Heart right ventricle (tissue), 16 donors: Measurements from ENCODE around the gene THOP1. TPM values are rescaled to one million over a fixed set of nuclear protein-coding genes. Genes with fewer than 3 reads are reported as not detected.

Experiments used
- ATAC-seq, 8 donors: fragments of 200-7000 bp; cut with Tn5 transposase; one replicate each; pipeline ENCODE4 v1.9.1; 2020; ENCODE audit warnings: mild to moderate bottlenecking in 8 of 8, moderate library complexity in 8 of 8, moderate number of reproducible peaks in 1 of 8
- DNase-seq, 2 donors: peaks; one replicate each; pipeline ENCODE4 v3.0.0-alpha.2; 2020
- H3K27ac ChIP-seq, 10 donors: fragments of 200-600 bp; sonication (generic) in 2 of 10; one replicate each; pipeline versions ENCODE4 v1.5.0 to v1.8.0; 2020 to 2022; ENCODE audit warnings: mild to moderate bottlenecking in 3 of 10
- H3K27me3 ChIP-seq, 7 donors: fragments of 200-600 bp; one replicate each; pipeline ENCODE4 v1.8.0; 2021 to 2022; ENCODE audit warnings: mild to moderate bottlenecking in 2 of 7
- H3K36me3 ChIP-seq, 9 donors: fragments of 200-600 bp; sonication (generic) in 1 of 9; one replicate each; pipeline versions ENCODE4 v1.5.0 to v1.8.0; 2020 to 2022; ENCODE audit warnings: mild to moderate bottlenecking in 2 of 9
- H3K4me1 ChIP-seq, 9 donors: fragments of 200-600 bp; sonication (generic) in 1 of 9; one replicate each; pipeline versions ENCODE4 v1.5.0 to v1.8.0; 2020 to 2022; ENCODE audit warnings: mild to moderate bottlenecking in 4 of 9
- H3K4me3 ChIP-seq, 10 donors: fragments of 200-600 bp; sonication (generic) in 2 of 10; one replicate each; pipeline versions ENCODE4 v1.5.0 to v1.8.0; 2020 to 2022; ENCODE audit warnings: mild to moderate bottlenecking in 7 of 10, moderate library complexity in 2 of 10
- H3K9me3 ChIP-seq, 11 donors: fragments of 200-600 bp in 10 of 11; sonication (generic) in 2 of 11; one replicate each; pipeline versions ENCODE4 v1.5.0 to v1.8.0; 2013 to 2022; ENCODE audit warnings: mild to moderate bottlenecking in 2 of 11, control low read depth in 1 of 11, moderate library complexity in 1 of 11
- WGBS, 2 donors: extraction: QIAGEN DNeasy Blood & Tissue Kit; methylation state at CpG; one replicate each; pipeline ENCODE4 v1.1.7; 2013; ENCODE audit warnings: inconsistent platforms in 1 of 2; 5-methylcytosine and 5-hydroxymethylcytosine counted together
- intact Hi-C, 10 donors: fragments of 100-400 bp; cut with DNase I; formaldehyde crosslinking; loops; one replicate each; pipeline versions ENCODE4 v1.11.1 to v1.14.2; 2022
- polyA plus RNA-seq, 2 donors: library from polyadenylated mRNA; stranded (reverse); fragments of 200-250 nt; gene quantifications; one replicate each; pipeline ENCODE4 v1.2.3, GENCODE V29; 2013
- total RNA-seq, 10 donors: library from RNA; stranded (reverse); fragmentation: NEBNext Ultra II Directional in 3 of 10; extraction: Animal tissue kit (Norgen Biotek cat#: 25700) in 3 of 10; gene quantifications; one replicate each; pipeline versions ENCODE4 v1.2.1 to v1.2.4, GENCODE V29; 2021 to 2023
- TF ChIP-seq, protein P1 (sequence below), 9 donors: fragments of 200-600 bp; sonication (generic) in 2 of 9; IDR thresholded peaks; one replicate each; pipeline versions ENCODE4 v1.5.0 to v1.8.0; 2021 to 2022; ENCODE audit warnings: antibody characterized with exemption in 9 of 9, mild to moderate bottlenecking in 5 of 9, moderate library complexity in 1 of 9
- donor health status: Arrhythmogenic right ventricular cardiomyopathy.
- donor health status: ischemic (EF 13 %, LVEDD 7.1; RV severe dilation, severe dysfunction).
- donor health status: healthy with polysubstance abuse.
- donor health status: DM: no; HTN: yes; CAD: no.
- donor health status: DM: no; HTN: no; CAD: no.
- donor health status: ischemic (EF 25% LVEDD 6.9; RV normal size, moderate dysfunction).
- donor health status: ischemic (EF 25% LVEDD 5.7; RV mildly dilated, moderate dysfunction).
- donor health status: healthy.
- donor health status: DM: yes; HTN: yes; CAD: no.
- donor health status: Ischemic cardiomyopathy.
- donor health status: ischemic (EF 35%, LVEDD 5.7; RV mildly dilated, moderate dysfunction).
- donor health status: nonischemic (EF 11% LVEDD 7.7; RV severe dilation, severe dysfunction).
- donor health status: DM: yes; HTN: yes; CAD: no.
- donor health status: PGD.
- donor health status: ischemic (EF 29% LVEDD 5.4; RV normal size, mild dysfunction).
- donor health status: nonischemic (EF 23%, LVEDD 6.1; RV moderate dilation, normal function).

The THOP1 gene
- total and polyA plus RNA-seq, 12 donors, result 37.5 to 85.3 (median 45.2) TPM

DNA sequence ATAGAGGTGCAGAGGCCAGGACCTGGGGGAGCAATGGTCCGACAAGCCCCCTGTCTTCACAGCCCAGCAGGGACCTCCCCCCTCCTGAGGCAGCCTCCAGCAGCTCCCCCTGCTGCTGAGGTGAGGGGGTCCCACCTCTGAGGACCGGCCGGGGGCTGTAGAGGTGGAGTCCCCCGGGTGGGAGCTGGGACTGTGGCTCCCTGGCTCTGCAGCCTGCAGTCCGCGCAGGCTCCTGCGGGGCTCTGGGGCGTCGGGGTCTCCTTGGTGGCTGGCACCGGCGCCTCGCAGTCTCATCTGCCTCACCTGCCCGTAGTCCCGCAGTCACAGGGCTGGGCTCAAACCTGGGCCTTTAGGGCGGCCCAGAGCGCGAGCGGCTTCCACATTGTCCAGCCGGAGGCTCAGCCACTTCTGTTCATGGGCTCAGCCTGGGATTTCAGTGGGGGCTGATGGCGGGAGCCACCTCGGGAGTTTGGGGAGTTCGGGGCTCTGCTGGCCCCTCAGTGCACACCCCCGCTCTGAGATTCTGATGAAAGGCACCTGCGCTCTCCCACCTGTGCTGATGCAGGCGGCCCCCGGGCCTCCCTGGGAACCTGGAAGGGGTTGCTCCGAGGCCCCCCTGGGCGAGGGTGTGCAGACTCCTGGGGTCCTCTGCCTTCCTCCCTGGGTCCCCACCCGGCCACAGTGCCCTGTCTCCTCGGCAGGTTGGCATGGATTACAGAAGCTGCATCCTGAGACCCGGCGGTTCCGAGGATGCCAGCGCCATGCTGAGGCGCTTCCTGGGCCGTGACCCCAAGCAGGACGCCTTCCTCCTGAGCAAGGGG, 27.3 kb downstream of the THOP1 start:
- no peak overlapping the region for H3K4me3 ChIP-seq
- H3K27me3 ChIP-seq, result no peaks in the 10 kb centered on the region
- no peak overlapping the region for H3K27ac ChIP-seq
- intact Hi-C loops, result no loop called here
- ATAC-seq (no peak), DNase-seq (no peak)
- H3K36me3 ChIP-seq, result peaks cover 0 to 64% (median 16%) of the 10 kb centered on the region in 9 donors
- no peaks in the 10 kb centered on the region for H3K4me1 ChIP-seq
- no peaks in the 10 kb centered on the region for H3K9me3 ChIP-seq
- WGBS, 2 donors, result 91 to 95% methylated on average over 37 of the region's 37 CpGs
- TF ChIP-seq, protein P1, sequence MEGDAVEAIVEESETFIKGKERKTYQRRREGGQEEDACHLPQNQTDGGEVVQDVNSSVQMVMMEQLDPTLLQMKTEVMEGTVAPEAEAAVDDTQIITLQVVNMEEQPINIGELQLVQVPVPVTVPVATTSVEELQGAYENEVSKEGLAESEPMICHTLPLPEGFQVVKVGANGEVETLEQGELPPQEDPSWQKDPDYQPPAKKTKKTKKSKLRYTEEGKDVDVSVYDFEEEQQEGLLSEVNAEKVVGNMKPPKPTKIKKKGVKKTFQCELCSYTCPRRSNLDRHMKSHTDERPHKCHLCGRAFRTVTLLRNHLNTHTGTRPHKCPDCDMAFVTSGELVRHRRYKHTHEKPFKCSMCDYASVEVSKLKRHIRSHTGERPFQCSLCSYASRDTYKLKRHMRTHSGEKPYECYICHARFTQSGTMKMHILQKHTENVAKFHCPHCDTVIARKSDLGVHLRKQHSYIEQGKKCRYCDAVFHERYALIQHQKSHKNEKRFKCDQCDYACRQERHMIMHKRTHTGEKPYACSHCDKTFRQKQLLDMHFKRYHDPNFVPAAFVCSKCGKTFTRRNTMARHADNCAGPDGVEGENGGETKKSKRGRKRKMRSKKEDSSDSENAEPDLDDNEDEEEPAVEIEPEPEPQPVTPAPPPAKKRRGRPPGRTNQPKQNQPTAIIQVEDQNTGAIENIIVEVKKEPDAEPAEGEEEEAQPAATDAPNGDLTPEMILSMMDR (IDR thresholded peaks at IDR 0.05), result no peak

DNA sequence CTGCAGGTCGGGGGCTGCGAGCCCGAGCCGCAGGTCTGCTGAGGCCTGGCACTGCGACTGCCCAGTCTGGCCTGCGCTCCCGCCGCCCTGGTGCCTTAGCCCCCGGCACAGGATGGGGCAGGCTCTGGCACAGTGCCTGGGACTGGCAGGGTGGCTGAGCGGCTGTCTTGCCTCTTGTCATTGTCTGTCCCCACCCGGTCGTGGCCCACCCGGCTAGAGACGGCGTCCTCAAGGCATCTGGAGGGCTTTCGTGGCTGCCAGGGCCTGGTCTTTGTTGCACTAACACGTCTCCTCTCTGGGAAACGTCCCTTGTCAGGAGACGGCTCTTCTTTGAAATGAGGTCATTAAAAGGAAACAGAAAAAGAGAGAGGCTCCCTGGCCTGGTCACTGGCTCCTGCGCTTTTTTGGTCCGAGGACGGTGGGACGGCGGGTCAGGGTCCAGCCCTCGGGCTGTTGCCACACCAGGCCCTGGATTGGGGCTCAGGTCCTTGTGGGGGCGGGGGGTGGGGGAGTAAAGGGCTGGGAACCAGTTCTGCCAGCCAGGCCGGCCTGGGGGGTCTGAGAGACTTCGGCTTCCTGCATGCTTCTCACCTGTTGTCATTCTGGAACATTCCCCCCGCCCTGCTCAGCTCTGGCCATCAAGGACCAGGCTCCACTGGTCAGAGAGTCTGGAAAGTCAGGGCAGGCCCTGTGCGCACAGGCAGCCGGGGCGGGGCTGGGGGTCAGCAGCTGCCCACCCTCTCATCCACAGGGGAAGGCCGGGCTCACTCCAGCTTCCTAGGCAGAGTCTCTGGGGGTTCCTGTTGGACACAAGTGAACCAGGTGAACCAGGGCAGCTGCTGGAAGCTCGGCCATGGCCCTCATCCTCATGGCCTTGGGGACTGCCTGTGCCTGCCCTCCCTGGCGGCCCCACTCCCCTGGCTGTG, 28.2 kb downstream of the THOP1 start:
- peaks cover 0 to 55% (median 14%) of the 10 kb centered on the region in 9 donors for H3K36me3 ChIP-seq
- H3K4me3 ChIP-seq, result no peak overlapping the region
- no peaks in the 10 kb centered on the region for H3K4me1 ChIP-seq
- H3K27ac ChIP-seq, result no peak overlapping the region
- ATAC-seq, result peak in 2 of 8 donors; percentile 5 to 34
- WGBS, 2 donors, result 72 to 82% methylated on average over 35 of the region's 35 CpGs
- intact Hi-C loops, result no loop called here
- no peaks in the 10 kb centered on the region for H3K9me3 ChIP-seq
- DNase-seq, result no peak
- TF ChIP-seq, protein P1 (IDR thresholded peaks at IDR 0.05), result no peak
- H3K27me3 ChIP-seq, result no peaks in the 10 kb centered on the region

DNA sequence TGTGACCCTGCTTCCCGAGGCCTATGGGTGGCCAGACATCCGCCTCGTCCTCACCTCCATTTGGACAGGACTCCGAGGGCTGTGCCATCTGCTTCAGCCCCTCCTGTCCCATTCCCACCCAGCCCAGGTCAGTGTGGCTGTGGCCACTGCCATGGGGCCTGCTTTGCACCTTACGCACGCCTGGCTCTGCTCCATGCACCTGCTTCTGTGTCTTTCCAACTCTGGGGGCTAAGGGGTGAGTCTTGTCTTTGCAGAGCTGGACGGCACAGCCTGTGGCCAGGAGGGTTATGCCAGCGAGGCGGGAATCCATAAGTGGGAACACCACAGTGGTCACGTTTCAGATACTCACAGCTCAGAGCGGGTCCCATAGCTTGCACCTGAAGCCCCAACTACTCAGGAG, 29.1 kb downstream of the THOP1 start:
- peaks cover 0 to 46% (median 7%) of the 10 kb centered on the region in 9 donors for H3K36me3 ChIP-seq
- TF ChIP-seq, protein P1 (IDR thresholded peaks at IDR 0.05), result no peak
- DNase-seq, result no peak

GRCh38 chr19:2815191-2815614, 29.9 kb downstream of the THOP1 start:
- H3K36me3 ChIP-seq, result peaks cover 0 to 38% (median 5%) of the 10 kb centered on the region in 9 donors
- no peak for DNase-seq
- WGBS, 2 donors, result 90 to 92% methylated on average over 13 of the region's 13 CpGs

More for the DNA sequence above, 29.1 kb downstream of the THOP1 start:
- intact Hi-C loops, result no loop called here
- H3K9me3 ChIP-seq, result no peaks in the 10 kb centered on the region
- no peak for ATAC-seq
- no peaks in the 10 kb centered on the region for H3K27me3 ChIP-seq
- peaks cover 0 to 5% (median 0%) of the 10 kb centered on the region in 9 donors for H3K4me1 ChIP-seq
- H3K27ac ChIP-seq, result no peak overlapping the region
- 97% methylated on average over 11 of the region's 11 CpGs for WGBS, 2 donors
- no peak overlapping the region for H3K4me3 ChIP-seq

More at GRCh38 chr19:2815191-2815614, 29.9 kb downstream of the THOP1 start:
- Histone ChIP-seq H3K27ac (no peak overlapping the region), H3K4me3 (no peak overlapping the region), H3K4me1 (peaks cover 0 to 8% (median under 1%) of the 10 kb centered on the region in 9 donors), H3K27me3 (no peaks in the 10 kb centered on the region), H3K9me3 (no peaks in the 10 kb centered on the region)
- intact Hi-C loops, result no loop called here
- no peak for ATAC-seq
- TF ChIP-seq, protein P1 (IDR thresholded peaks at IDR 0.05), result no peak
